ENCODE data around the gene LAMTOR5. TPM values are rescaled to one million over a fixed set of nuclear protein-coding genes. Genes with fewer than 3 reads are reported as not detected.

Gene LAMTOR5
- total RNA-seq, 1 experiment from 2014 or later: 144 TPM

GRCh38 chr1:110450929-110451328, 43.4 kb upstream of the LAMTOR5 start, which contains the start of gene PROK1:
Gene PROK1 (plus strand): TSS chr1:110451149. CDS start chr1:110451217, 68 bp downstream.
- DNase-seq (ENCODE audit: low spot score): no peak
- ChIA-PET CTCF (interaction anchor here (0.8 kb wide), 1 partner anchor 45 kb away, joined by 3 read pairs; no protein-coding TSS in a partner anchor), POLR2A (ENCODE audit: low non-redundant PET) (no interaction called here)
- H3K27me3 ChIP-seq (replicated peaks; ENCODE audit: insufficient read depth, low read depth, low read length, poor library complexity): peaks cover 74% of the 10 kb centered on the region
- intact Hi-C loops (cut with micrococcal nuclease; ENCODE audit: unreplicated experiment): no loop called here
- H3K4me3 ChIP-seq (ENCODE audit: low read depth, low read length, poor library complexity, severe bottlenecking): no peak within 1 kb of the TSS
- TF ChIP-seq CTCF (conservative IDR thresholded peaks at IDR 0.05; ENCODE audit: low read depth, low read length): no peak
- no peak for TF ChIP-seq EZH2 (IDR thresholded peaks at IDR 0.05; ENCODE audit: borderline replicate concordance, low read depth, low read length, poor library complexity, severe bottlenecking)
- no peaks in the 10 kb centered on the region for H3K9me3 ChIP-seq (ENCODE audit: low read depth, low read length, poor library complexity, severe bottlenecking)
- no peaks in the 10 kb centered on the region for H3K4me1 ChIP-seq (ENCODE audit: insufficient read depth, low read length, poor library complexity, severe bottlenecking)
- H3K27ac ChIP-seq (ENCODE audit: low read depth, low read length, poor library complexity, severe bottlenecking): no peak within 1 kb of the TSS
- no peaks in the 10 kb centered on the region for H3K36me3 ChIP-seq (ENCODE audit: insufficient read depth, low read length, poor library complexity, severe bottlenecking)
- no TSS peak for BruUV-seq (replicated peaks)

GRCh38 chr1:110449661-110450651, 42.5 kb upstream of the LAMTOR5 start:
- Histone ChIP-seq H3K27me3 (replicated peaks; ENCODE audit: insufficient read depth, low read depth, low read length, poor library complexity) (peaks cover 80% of the 10 kb centered on the region), H3K4me1 (ENCODE audit: insufficient read depth, low read length, poor library complexity, severe bottlenecking) (no peaks in the 10 kb centered on the region), H3K36me3 (ENCODE audit: insufficient read depth, low read length, poor library complexity, severe bottlenecking) (no peaks in the 10 kb centered on the region), H3K27ac (ENCODE audit: low read depth, low read length, poor library complexity, severe bottlenecking) (no peak overlapping the region), H3K9me3 (ENCODE audit: low read depth, low read length, poor library complexity, severe bottlenecking) (no peaks in the 10 kb centered on the region), H3K4me3 (ENCODE audit: low read depth, low read length, poor library complexity, severe bottlenecking) (no peak overlapping the region)
- intact Hi-C loops (cut with micrococcal nuclease; ENCODE audit: unreplicated experiment): no loop called here
- ChIA-PET CTCF (interaction anchor here (1.3 kb wide), 1 partner anchor 10 kb away, joined by 3 read pairs; no protein-coding TSS in a partner anchor), POLR2A (ENCODE audit: low non-redundant PET) (no interaction called here)
- no TSS peak for BruUV-seq (replicated peaks)
- DNase-seq (ENCODE audit: low spot score): no peak
- TF ChIP-seq EZH2 (IDR thresholded peaks at IDR 0.05; ENCODE audit: borderline replicate concordance, low read depth, low read length, poor library complexity, severe bottlenecking) (no peak), CTCF (conservative IDR thresholded peaks at IDR 0.05; ENCODE audit: low read depth, low read length) (no peak)

- CTCF ChIA-PET: interaction anchor here (0.7 kb wide), 1 partner anchor 337 kb away, joined by 6 read pairs; no protein-coding TSS in a partner anchor
- Histone ChIP-seq H3K9me3 (ENCODE audit: low read depth, low read length, poor library complexity, severe bottlenecking) (no peaks in the 10 kb centered on the region), H3K27me3 (replicated peaks; ENCODE audit: insufficient read depth, low read depth, low read length, poor library complexity) (peaks cover 78% of the 10 kb centered on the region), H3K4me1 (ENCODE audit: insufficient read depth, low read length, poor library complexity, severe bottlenecking) (no peaks in the 10 kb centered on the region), H3K27ac (ENCODE audit: low read depth, low read length, poor library complexity, severe bottlenecking) (no peak overlapping the region), H3K4me3 (ENCODE audit: low read depth, low read length, poor library complexity, severe bottlenecking) (no peak overlapping the region), H3K36me3 (ENCODE audit: insufficient read depth, low read length, poor library complexity, severe bottlenecking) (no peaks in the 10 kb centered on the region)
- TF ChIP-seq CTCF (conservative IDR thresholded peaks at IDR 0.05; ENCODE audit: low read depth, low read length) (no peak), EZH2 (IDR thresholded peaks at IDR 0.05; ENCODE audit: borderline replicate concordance, low read depth, low read length, poor library complexity, severe bottlenecking) (no peak)
- no TSS peak for BruUV-seq (replicated peaks)
- no peak for DNase-seq (ENCODE audit: low spot score)
- POLR2A ChIA-PET (ENCODE audit: low non-redundant PET): no interaction called here
- intact Hi-C loops (cut with micrococcal nuclease; ENCODE audit: unreplicated experiment): no loop called here
Observed at GRCh38 chr1:110444561-110444960, 37.1 kb upstream of the LAMTOR5 start.

Measured in A673 (cell line).